Activated naive CD8-positive, alpha-beta T cell treated with anti-CD3 and anti-CD28 coated beads, Interleukin-2, amount 50 U/mL, for 24 hours (primary cell): ENCODE data around the gene POLR1B.
"Not testable (repeated sequence)": the region's sequence is repeated elsewhere in the genome, so short reads cannot be mapped to it uniquely, and the experiment has no call there.

ENCODE experiments used
- ATAC-seq: fragments of 150-1000 bp; cut with Tn5 transposase; one replicate; pipeline ENCODE4 v1.10.0; 2021
- DNase-seq: peaks from one replicate; pipeline ENCODE4 v3.0.0; 2021
- H3K27ac Mint-ChIP-seq: one replicate; pipeline ENCODE4 v1.8.0; 2021; ENCODE audit warnings: mild to moderate bottlenecking, mixed read lengths
- H3K27me3 Mint-ChIP-seq: one replicate; pipeline ENCODE4 v1.8.0; 2021; ENCODE audit warnings: mixed read lengths
- H3K36me3 Mint-ChIP-seq: one replicate; pipeline ENCODE4 v1.8.0; 2021; ENCODE audit warnings: low read depth, mixed read lengths
- H3K4me1 Mint-ChIP-seq: one replicate; pipeline ENCODE4 v1.8.0; 2021; ENCODE audit warnings: mixed read lengths
- H3K4me3 Mint-ChIP-seq: one replicate; pipeline ENCODE4 v1.8.0; 2021; ENCODE audit warnings: mild to moderate bottlenecking, moderate library complexity, mixed read lengths
- H3K9me3 Mint-ChIP-seq: one replicate; pipeline ENCODE4 v1.8.0; 2021; ENCODE audit warnings: mixed read lengths

The POLR1B gene

GRCh38 chr2:112524276-112524675 lies 18.0 kb upstream of the POLR1B start:
- ATAC-seq, DNase-seq, H3K4me1 Mint-ChIP-seq, H3K9me3 Mint-ChIP-seq, H3K4me3 Mint-ChIP-seq, H3K27ac Mint-ChIP-seq, H3K27me3 Mint-ChIP-seq: not testable (repeated sequence)
- H3K36me3 Mint-ChIP-seq = peaks cover 59% of the 10 kb centered on the region

GRCh38 chr2:112528541-112528940 lies 13.7 kb upstream of the POLR1B start:
- H3K4me1 Mint-ChIP-seq = no peaks in the 10 kb centered on the region
- no peaks in the 10 kb centered on the region for H3K27me3 Mint-ChIP-seq
- H3K36me3 Mint-ChIP-seq = peaks cover 39% of the 10 kb centered on the region
- no peak for ATAC-seq
- H3K9me3 Mint-ChIP-seq = no peaks in the 10 kb centered on the region
- DNase-seq = no peak
- H3K27ac Mint-ChIP-seq = no peak overlapping the region
- H3K4me3 Mint-ChIP-seq = no peak overlapping the region

GRCh38 chr2:112529757-112530156 lies 12.5 kb upstream of the POLR1B start:
- Mint-ChIP-seq H3K4me1 (no peaks in the 10 kb centered on the region), H3K36me3 (peaks cover 31% of the 10 kb centered on the region), H3K4me3 (no peak overlapping the region), H3K9me3 (no peaks in the 10 kb centered on the region), H3K27ac (no peak overlapping the region), H3K27me3 (no peaks in the 10 kb centered on the region)
- ATAC-seq = no peak
- DNase-seq = no peak

DNA sequence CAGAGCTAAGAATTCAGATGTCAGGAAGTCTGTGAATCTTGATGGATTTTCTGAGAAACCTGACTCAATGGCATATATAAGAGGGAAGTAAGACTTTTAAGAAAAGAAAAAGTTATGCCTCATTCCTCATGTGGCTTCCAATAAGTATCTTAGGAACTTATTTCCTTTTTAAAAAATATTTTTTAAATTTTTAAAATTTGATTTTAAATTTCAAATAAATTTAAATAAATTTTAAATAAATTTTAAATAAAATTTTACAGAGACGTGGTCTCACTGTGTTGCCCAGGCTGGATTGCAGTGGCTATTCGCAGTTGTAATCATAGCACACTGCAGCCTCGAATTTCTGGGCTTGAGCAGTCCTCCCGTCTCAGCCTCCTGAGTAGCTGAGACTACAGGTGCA lies 11.5 kb upstream of the POLR1B start:
- DNase-seq (no peak), ATAC-seq (no peak)
- H3K9me3 Mint-ChIP-seq = no peaks in the 10 kb centered on the region
- H3K27ac Mint-ChIP-seq = no peak overlapping the region
- H3K4me1 Mint-ChIP-seq = no peaks in the 10 kb centered on the region
- no peaks in the 10 kb centered on the region for H3K27me3 Mint-ChIP-seq
- no peak overlapping the region for H3K4me3 Mint-ChIP-seq
- peaks cover 28% of the 10 kb centered on the region for H3K36me3 Mint-ChIP-seq

DNA sequence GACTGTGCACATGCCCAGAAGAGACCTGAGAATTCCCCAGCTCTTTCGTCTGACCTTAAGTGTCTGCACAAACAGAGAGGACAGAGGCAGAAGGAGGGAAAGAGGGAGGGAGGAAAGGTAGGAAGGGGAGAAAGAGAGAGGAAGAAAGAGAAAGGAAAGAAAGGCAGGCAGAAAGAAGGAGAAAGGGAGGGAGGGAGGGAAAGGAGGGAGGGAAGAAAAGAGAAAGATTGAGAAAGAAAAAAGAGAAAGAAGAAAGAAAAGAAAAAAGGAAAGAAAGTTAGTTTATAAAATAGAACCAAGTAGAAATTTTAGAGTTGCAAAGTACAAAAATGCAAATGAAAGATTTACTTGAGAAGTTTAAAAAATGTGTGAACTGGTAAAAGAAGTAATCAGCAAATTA lies 7.4 kb upstream of the POLR1B start:
- Mint-ChIP-seq H3K27ac (no peak overlapping the region), H3K27me3 (no peaks in the 10 kb centered on the region), H3K9me3 (no peaks in the 10 kb centered on the region), H3K4me1 (no peaks in the 10 kb centered on the region), H3K36me3 (peaks cover 11% of the 10 kb centered on the region), H3K4me3 (no peak overlapping the region)
- DNase-seq (no peak), ATAC-seq (no peak)

- DNase-seq, ATAC-seq, H3K27ac Mint-ChIP-seq, H3K9me3 Mint-ChIP-seq, H3K4me3 Mint-ChIP-seq, H3K27me3 Mint-ChIP-seq, H3K36me3 Mint-ChIP-seq: not testable (repeated sequence)
- peaks cover 12% of the 10 kb centered on the region for H3K4me1 Mint-ChIP-seq
Measured at GRCh38 chr2:112536665-112537064, 5.6 kb upstream of the POLR1B start.

GRCh38 chr2:112539306-112539705 lies 3.0 kb upstream of the POLR1B start:
- Mint-ChIP-seq H3K36me3 (no peaks in the 10 kb centered on the region), H3K4me3 (no peak overlapping the region), H3K27ac (no peak overlapping the region), H3K9me3 (no peaks in the 10 kb centered on the region), H3K4me1 (peaks cover 16% of the 10 kb centered on the region), H3K27me3 (peaks cover 2% of the 10 kb centered on the region)
- ATAC-seq (no peak), DNase-seq (no peak)

- no peak overlapping the region for H3K4me3 Mint-ChIP-seq
- H3K27me3 Mint-ChIP-seq = peaks cover 2% of the 10 kb centered on the region
- no peak for DNase-seq
- H3K36me3 Mint-ChIP-seq = no peaks in the 10 kb centered on the region
- H3K9me3 Mint-ChIP-seq = no peaks in the 10 kb centered on the region
- no peak for ATAC-seq
- H3K4me1 Mint-ChIP-seq = peaks cover 23% of the 10 kb centered on the region
- H3K27ac Mint-ChIP-seq = no peak overlapping the region
Measured at GRCh38 chr2:112540906-112541305, 1.4 kb upstream of the POLR1B start.

DNA sequence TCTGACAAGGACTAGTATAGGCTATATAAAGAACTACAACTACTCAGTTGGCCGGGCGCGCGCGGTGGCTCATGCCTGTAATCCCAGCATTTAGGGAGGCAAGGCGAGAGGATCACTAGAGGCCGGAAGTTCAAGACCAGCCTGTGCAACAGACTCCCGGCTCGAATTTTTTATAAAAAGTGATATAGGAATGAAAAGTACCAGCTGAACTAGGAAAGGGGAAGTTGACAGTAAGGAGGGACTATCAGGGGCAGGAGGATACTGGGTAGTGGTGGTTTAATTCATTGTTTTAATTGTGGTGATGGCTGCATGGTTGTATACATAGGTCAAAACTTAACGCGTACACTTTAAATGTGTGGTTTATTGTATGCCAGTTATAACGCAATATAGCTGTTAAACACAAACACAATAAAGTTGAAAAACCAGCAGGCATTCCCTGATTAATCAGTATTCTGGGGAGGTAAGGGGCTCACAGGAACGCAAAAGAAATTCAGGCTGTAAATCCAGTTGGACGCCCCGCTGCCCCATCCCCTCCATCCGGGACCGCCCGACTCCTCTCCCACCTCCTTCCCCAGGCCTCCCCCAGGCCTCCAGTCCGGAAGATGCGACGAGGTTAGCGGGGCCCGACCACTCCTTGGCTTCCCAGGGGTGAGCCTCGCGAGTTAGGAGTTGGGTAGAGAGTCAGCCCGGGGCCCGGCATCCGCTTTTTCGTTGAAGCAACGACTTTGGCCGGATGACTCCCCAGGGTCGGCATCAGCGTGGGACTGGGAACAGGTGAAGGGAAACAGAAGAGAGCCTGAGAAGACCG lies 746 bp upstream of the POLR1B start:
- Mint-ChIP-seq H3K4me1 (peaks cover 27% of the 10 kb centered on the region), H3K27ac (no peak overlapping the region), H3K36me3 (peaks cover 3% of the 10 kb centered on the region), H3K9me3 (no peaks in the 10 kb centered on the region), H3K4me3 (no peak overlapping the region), H3K27me3 (peaks cover 2% of the 10 kb centered on the region)
- DNase-seq (peak; percentile 76), ATAC-seq (peak; percentile 86)

DNA sequence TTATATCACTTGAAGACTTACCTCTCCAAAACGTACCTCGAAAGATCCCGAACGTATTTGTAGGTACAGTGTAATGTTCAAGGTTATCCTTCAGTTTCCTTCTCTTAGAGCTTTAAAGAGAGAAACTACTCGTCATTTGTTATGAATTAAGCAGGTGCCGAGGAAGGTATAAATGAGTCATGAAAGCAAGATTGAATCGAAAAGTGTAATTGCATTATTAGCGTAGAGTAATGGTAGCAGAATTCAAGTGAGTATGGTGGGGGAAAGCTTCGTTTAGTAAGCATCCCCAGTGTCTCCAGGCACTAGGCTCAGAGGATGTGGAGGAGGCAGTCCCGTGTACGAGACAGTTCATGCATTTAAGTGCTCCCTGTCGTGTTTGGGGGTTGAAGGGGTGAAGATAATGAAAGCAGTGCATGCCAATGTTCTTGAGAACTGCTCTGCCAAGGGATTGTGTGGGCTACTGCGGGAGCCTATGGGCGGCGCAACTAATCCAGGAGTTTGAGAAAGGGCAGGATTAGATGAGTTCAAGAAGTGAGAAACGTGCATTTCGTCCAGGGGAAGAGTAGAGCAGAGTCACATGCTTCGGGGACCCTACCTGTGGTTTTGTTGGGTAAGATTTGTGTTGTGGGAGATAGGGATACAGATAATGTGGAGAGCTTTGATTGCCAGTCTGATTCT lies 858 bp downstream of the POLR1B start:
- no peak overlapping the region for H3K4me3 Mint-ChIP-seq
- H3K27ac Mint-ChIP-seq = no peak overlapping the region
- peaks cover 29% of the 10 kb centered on the region for H3K4me1 Mint-ChIP-seq
- peaks cover 16% of the 10 kb centered on the region for H3K36me3 Mint-ChIP-seq
- peak; percentile 14 for DNase-seq
- no peaks in the 10 kb centered on the region for H3K9me3 Mint-ChIP-seq
- peaks cover 2% of the 10 kb centered on the region for H3K27me3 Mint-ChIP-seq
- no peak for ATAC-seq

DNA sequence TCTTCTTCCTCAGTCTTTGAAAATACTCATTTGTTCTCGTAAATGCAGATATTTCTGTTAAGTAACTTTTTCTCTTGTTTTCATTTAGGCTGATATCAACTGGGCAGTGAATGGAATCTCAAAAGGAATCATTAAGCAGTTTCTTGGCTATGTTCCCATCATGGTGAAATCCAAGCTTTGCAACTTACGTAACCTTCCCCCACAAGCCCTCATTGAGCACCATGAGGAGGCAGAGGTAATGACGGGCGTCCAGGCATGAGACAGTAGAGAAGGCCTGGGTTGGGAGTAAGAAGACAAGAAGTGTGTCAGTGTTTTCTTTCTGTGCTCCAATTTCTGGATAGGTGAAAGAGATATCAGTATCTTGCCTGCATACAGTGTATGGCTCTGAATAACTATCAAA lies 5.1 kb downstream of the POLR1B start:
- no peaks in the 10 kb centered on the region for H3K9me3 Mint-ChIP-seq
- H3K4me1 Mint-ChIP-seq = peaks cover 17% of the 10 kb centered on the region
- H3K27me3 Mint-ChIP-seq = no peaks in the 10 kb centered on the region
- H3K4me3 Mint-ChIP-seq = no peak overlapping the region
- H3K36me3 Mint-ChIP-seq = peaks cover 42% of the 10 kb centered on the region
- no peak for DNase-seq
- no peak overlapping the region for H3K27ac Mint-ChIP-seq
- ATAC-seq = no peak

- Mint-ChIP-seq H3K27ac (no peak overlapping the region), H3K36me3 (peaks cover 55% of the 10 kb centered on the region), H3K4me3 (no peak overlapping the region), H3K27me3 (no peaks in the 10 kb centered on the region), H3K4me1 (peaks cover 14% of the 10 kb centered on the region), H3K9me3 (no peaks in the 10 kb centered on the region)
- ATAC-seq (no peak), DNase-seq (no peak)
Measured at GRCh38 chr2:112548980-112549379, 6.7 kb downstream of the POLR1B start.

DNA sequence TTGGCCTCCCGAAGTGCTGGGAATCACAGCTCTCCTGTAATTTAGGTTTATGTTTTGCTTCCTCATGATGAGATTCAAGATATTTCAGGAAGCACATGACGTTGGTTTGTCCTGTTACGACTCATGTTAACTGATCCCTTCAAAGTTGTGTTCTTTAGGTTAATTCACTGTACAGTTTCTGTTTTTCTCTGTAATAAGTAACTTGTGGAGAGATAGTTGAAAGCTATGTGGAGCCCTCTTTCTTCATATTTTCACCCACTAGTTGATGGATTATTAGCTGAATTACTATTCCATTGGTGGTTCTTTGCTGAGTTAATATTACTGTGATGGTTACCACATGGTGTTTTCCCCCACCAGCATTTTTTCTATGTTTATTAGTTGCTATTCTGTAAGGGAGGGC lies 23.8 kb downstream of the POLR1B start:
- no peaks in the 10 kb centered on the region for H3K9me3 Mint-ChIP-seq
- no peaks in the 10 kb centered on the region for H3K27me3 Mint-ChIP-seq
- no peak overlapping the region for H3K4me3 Mint-ChIP-seq
- ATAC-seq (no peak), DNase-seq (no peak)
- no peaks in the 10 kb centered on the region for H3K4me1 Mint-ChIP-seq
- H3K36me3 Mint-ChIP-seq = peaks cover 80% of the 10 kb centered on the region
- H3K27ac Mint-ChIP-seq = peak overlapping the region; percentile 44

GRCh38 chr2:112566508-112566907 lies 24.2 kb downstream of the POLR1B start:
- H3K4me3 Mint-ChIP-seq, H3K9me3 Mint-ChIP-seq, H3K27ac Mint-ChIP-seq, ATAC-seq, H3K27me3 Mint-ChIP-seq, DNase-seq, H3K4me1 Mint-ChIP-seq: not testable (repeated sequence)
- peaks cover 80% of the 10 kb centered on the region for H3K36me3 Mint-ChIP-seq

DNA sequence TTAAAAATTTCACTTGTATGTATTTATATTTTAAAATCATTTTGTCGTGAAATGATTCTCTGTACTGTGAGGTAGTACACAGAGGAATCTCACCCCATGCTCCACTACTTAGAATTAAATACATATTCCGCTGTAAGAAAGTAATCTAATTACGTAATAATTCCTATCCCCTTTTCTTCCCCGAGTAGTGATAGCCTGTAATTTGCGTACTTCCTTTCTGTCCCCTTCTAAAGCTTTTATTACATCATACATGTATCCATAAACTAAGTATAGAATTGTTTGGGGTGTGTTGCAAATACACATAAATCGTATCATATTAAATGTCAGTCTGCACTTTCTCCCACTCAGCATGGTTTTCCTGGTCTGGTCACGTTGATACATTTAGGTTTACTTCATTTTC lies 29.7 kb downstream of the POLR1B start:
- peaks cover 80% of the 10 kb centered on the region for H3K36me3 Mint-ChIP-seq
- no peak for ATAC-seq
- no peak overlapping the region for H3K4me3 Mint-ChIP-seq
- H3K4me1 Mint-ChIP-seq = no peaks in the 10 kb centered on the region
- H3K9me3 Mint-ChIP-seq = no peaks in the 10 kb centered on the region
- no peaks in the 10 kb centered on the region for H3K27me3 Mint-ChIP-seq
- H3K27ac Mint-ChIP-seq = no peak overlapping the region
- DNase-seq = no peak
